NB4 (cell line): ENCODE measurements around the gene C19orf85.

Experiments used
- MYC ChIP-seq: IDR thresholded peaks from 2 replicates; pipeline ENCODE4 v1.6.1; 2011; ENCODE audit warnings: low read depth, low read length
- POLR2A ChIP-seq: IDR thresholded peaks from 2 replicates; pipeline ENCODE4 v1.6.1; 2011; ENCODE audit warnings: mild to moderate bottlenecking; ENCODE audit not compliant: insufficient read length; ENCODE audit errors: extremely low read depth
- TF ChIP-seq, protein P1 (sequence below): IDR thresholded peaks from one replicate; pipeline ENCODE4 v1.5.1; 2012; ENCODE audit warnings: low read depth, low read length

- TF ChIP-seq POLR2A (no peak), MYC (no peak)
- TF ChIP-seq, protein P1, sequence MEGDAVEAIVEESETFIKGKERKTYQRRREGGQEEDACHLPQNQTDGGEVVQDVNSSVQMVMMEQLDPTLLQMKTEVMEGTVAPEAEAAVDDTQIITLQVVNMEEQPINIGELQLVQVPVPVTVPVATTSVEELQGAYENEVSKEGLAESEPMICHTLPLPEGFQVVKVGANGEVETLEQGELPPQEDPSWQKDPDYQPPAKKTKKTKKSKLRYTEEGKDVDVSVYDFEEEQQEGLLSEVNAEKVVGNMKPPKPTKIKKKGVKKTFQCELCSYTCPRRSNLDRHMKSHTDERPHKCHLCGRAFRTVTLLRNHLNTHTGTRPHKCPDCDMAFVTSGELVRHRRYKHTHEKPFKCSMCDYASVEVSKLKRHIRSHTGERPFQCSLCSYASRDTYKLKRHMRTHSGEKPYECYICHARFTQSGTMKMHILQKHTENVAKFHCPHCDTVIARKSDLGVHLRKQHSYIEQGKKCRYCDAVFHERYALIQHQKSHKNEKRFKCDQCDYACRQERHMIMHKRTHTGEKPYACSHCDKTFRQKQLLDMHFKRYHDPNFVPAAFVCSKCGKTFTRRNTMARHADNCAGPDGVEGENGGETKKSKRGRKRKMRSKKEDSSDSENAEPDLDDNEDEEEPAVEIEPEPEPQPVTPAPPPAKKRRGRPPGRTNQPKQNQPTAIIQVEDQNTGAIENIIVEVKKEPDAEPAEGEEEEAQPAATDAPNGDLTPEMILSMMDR, result no peak
Observed at GRCh38 chr19:55500368-55500952, 35.9 kb upstream of the C19orf85 start.
